ENCODE measurements around the gene ZMYM3. TPM values are rescaled to one million over a fixed set of nuclear protein-coding genes. Genes with fewer than 3 reads are reported as not detected.

Gene ZMYM3
- total RNA-seq, 1 experiment from 2014 or later: 47.6 TPM

DNA sequence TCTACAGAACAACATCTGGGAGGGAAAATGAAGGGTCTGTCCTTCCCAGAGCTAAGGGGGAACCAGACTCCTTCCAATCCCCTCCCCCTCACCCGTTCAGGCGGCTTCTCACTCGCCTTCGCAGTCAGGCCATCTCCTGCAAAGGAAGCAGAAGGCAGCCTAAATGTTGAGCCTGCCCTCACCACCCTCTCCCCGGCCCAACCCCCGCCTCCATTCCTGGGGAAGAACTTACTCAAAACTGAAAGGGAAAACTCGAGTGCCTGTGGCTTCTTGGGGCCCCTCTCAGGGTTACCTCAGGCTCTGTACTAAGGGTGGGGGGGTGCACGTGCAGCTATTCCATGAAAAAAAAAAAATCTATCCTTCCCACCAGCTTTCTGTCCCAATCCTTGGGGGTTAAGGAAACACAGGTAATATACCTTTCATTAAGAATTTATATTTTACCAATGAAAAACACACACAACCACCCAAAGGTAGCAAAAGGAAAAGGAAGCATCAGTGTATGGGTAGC, 2.4 kb downstream of the ZMYM3 start:
- BruUV-seq (replicated peaks): no TSS peak
- ChIA-PET POLR2A (ENCODE audit: low non-redundant PET) (interaction anchor here (0.7 kb wide), 1 partner anchor 133 kb away, joined by 3 read pairs; no protein-coding TSS in a partner anchor), CTCF (no interaction called here)
- no peak for DNase-seq (ENCODE audit: low spot score)
- Histone ChIP-seq H3K27ac (ENCODE audit: low read depth, low read length, poor library complexity, severe bottlenecking) (no peak overlapping the region), H3K4me1 (ENCODE audit: insufficient read depth, low read length, poor library complexity, severe bottlenecking) (peaks cover 14% of the 10 kb centered on the region), H3K4me3 (ENCODE audit: low read depth, low read length, poor library complexity, severe bottlenecking) (no peak overlapping the region), H3K36me3 (ENCODE audit: insufficient read depth, low read length, poor library complexity, severe bottlenecking) (peaks cover 26% of the 10 kb centered on the region), H3K9me3 (ENCODE audit: low read depth, low read length, poor library complexity, severe bottlenecking) (no peaks in the 10 kb centered on the region), H3K27me3 (replicated peaks; ENCODE audit: insufficient read depth, low read depth, low read length, poor library complexity) (no peaks in the 10 kb centered on the region)
- intact Hi-C loops (cut with micrococcal nuclease; ENCODE audit: unreplicated experiment): loop anchor here (5.0 kb wide), 1 partner anchor 116 kb away; the partner anchor contains the start of gene TAF1
- TF ChIP-seq, protein P1, sequence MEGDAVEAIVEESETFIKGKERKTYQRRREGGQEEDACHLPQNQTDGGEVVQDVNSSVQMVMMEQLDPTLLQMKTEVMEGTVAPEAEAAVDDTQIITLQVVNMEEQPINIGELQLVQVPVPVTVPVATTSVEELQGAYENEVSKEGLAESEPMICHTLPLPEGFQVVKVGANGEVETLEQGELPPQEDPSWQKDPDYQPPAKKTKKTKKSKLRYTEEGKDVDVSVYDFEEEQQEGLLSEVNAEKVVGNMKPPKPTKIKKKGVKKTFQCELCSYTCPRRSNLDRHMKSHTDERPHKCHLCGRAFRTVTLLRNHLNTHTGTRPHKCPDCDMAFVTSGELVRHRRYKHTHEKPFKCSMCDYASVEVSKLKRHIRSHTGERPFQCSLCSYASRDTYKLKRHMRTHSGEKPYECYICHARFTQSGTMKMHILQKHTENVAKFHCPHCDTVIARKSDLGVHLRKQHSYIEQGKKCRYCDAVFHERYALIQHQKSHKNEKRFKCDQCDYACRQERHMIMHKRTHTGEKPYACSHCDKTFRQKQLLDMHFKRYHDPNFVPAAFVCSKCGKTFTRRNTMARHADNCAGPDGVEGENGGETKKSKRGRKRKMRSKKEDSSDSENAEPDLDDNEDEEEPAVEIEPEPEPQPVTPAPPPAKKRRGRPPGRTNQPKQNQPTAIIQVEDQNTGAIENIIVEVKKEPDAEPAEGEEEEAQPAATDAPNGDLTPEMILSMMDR (conservative IDR thresholded peaks at IDR 0.05; ENCODE audit: low read depth, low read length): no peak
- TF ChIP-seq EZH2 (IDR thresholded peaks at IDR 0.05; ENCODE audit: borderline replicate concordance, low read depth, low read length, poor library complexity, severe bottlenecking): no peak

DNA sequence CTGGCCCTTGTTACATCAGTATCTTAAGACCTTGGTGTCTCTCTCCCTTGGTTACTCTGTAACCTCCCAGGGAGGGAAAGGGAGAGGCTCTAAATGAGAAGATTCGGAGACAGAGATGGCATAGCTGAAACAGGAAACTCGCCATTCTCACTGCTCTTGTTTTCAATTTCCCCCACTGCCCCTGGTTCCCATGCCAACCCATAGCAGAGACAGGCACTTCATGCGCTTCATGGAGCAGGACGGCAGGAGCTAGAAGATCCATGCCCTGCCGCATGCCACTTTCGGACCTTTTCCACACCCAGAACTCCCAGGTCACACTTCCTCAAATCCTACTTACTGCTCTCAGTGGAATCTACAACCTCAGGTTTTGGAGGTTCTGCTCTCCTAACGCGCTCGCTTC, 3.1 kb downstream of the ZMYM3 start:
- POLR2A ChIA-PET (ENCODE audit: low non-redundant PET): no interaction called here
- Histone ChIP-seq H3K9me3 (ENCODE audit: low read depth, low read length, poor library complexity, severe bottlenecking) (no peaks in the 10 kb centered on the region), H3K36me3 (ENCODE audit: insufficient read depth, low read length, poor library complexity, severe bottlenecking) (peaks cover 29% of the 10 kb centered on the region), H3K4me3 (ENCODE audit: low read depth, low read length, poor library complexity, severe bottlenecking) (no peak overlapping the region), H3K27ac (ENCODE audit: low read depth, low read length, poor library complexity, severe bottlenecking) (no peak overlapping the region), H3K4me1 (ENCODE audit: insufficient read depth, low read length, poor library complexity, severe bottlenecking) (peaks cover 14% of the 10 kb centered on the region), H3K27me3 (replicated peaks; ENCODE audit: insufficient read depth, low read depth, low read length, poor library complexity) (no peaks in the 10 kb centered on the region)
- no TSS peak for BruUV-seq (replicated peaks)
- no peak for TF ChIP-seq EZH2 (IDR thresholded peaks at IDR 0.05; ENCODE audit: borderline replicate concordance, low read depth, low read length, poor library complexity, severe bottlenecking)
- TF ChIP-seq, protein P1 (conservative IDR thresholded peaks at IDR 0.05; ENCODE audit: low read depth, low read length): no peak
- no peak for DNase-seq (ENCODE audit: low spot score)
- CTCF ChIA-PET: no interaction called here
- intact Hi-C loops (cut with micrococcal nuclease; ENCODE audit: unreplicated experiment): loop anchor here (5.0 kb wide), 1 partner anchor 116 kb away; the partner anchor contains the start of gene TAF1

DNA sequence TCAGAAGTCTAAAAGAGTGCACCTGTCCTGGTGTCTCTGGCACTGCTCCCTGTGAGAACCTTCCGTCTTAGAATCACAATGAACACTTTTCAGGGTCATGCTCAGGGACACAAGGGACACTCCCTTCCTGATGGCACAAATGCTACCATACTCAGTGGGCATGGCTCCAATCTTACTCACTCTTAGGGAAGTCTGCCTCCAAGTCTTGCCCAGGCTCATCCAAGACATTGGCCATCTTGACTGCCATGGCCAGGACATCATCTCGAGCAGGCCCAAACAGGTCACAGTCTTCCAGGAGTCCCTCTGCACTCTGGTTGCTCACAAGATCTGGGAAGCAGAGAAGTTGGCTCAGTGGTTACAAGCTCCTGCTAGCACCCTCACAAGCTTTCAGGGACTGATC, 8.8 kb downstream of the ZMYM3 start:
- TF ChIP-seq, protein P1 (conservative IDR thresholded peaks at IDR 0.05; ENCODE audit: low read depth, low read length): no peak
- no peak for TF ChIP-seq EZH2 (IDR thresholded peaks at IDR 0.05; ENCODE audit: borderline replicate concordance, low read depth, low read length, poor library complexity, severe bottlenecking)
- Histone ChIP-seq H3K4me1 (ENCODE audit: insufficient read depth, low read length, poor library complexity, severe bottlenecking) (no peaks in the 10 kb centered on the region), H3K9me3 (ENCODE audit: low read depth, low read length, poor library complexity, severe bottlenecking) (no peaks in the 10 kb centered on the region), H3K27ac (ENCODE audit: low read depth, low read length, poor library complexity, severe bottlenecking) (no peak overlapping the region), H3K36me3 (ENCODE audit: insufficient read depth, low read length, poor library complexity, severe bottlenecking) (peaks cover 67% of the 10 kb centered on the region), H3K4me3 (ENCODE audit: low read depth, low read length, poor library complexity, severe bottlenecking) (no peak overlapping the region), H3K27me3 (replicated peaks; ENCODE audit: insufficient read depth, low read depth, low read length, poor library complexity) (no peaks in the 10 kb centered on the region)
- no peak for DNase-seq (ENCODE audit: low spot score)
- intact Hi-C loops (cut with micrococcal nuclease; ENCODE audit: unreplicated experiment): no loop called here
- ChIA-PET POLR2A (ENCODE audit: low non-redundant PET) (no interaction called here), CTCF (no interaction called here)
- no TSS peak for BruUV-seq (replicated peaks)
